Kidney epithelial cell (primary cell): ENCODE results near the gene MLIP. TPM values are rescaled to one million over a fixed set of nuclear protein-coding genes. Genes with fewer than 3 reads are reported as not detected.
"Not testable (repeated sequence)": the region's sequence is repeated elsewhere in the genome, so short reads cannot be mapped to it uniquely, and the experiment has no call there.

Experiments
- DNase-seq: peaks from one replicate; pipeline ENCODE4 v3.0.0-alpha.2; 2010; ENCODE audit warnings: low read depth
- H3K27me3 ChIP-seq: 2 replicates; pipeline ENCODE4 v1.6.0; 2011; ENCODE audit warnings: low read length; ENCODE audit not compliant: control insufficient read depth, insufficient read depth
- H3K36me3 ChIP-seq: 2 replicates; pipeline ENCODE4 v1.5.1; 2011; ENCODE audit warnings: low read length; ENCODE audit not compliant: control insufficient read depth, insufficient read depth
- H3K4me3 ChIP-seq: 2 replicates; pipeline ENCODE4 v1.5.1; 2011; ENCODE audit warnings: low read depth, mild to moderate bottlenecking, control low read depth, low read length
- CTCF ChIP-seq: IDR thresholded peaks from 2 replicates; pipeline ENCODE4 v1.5.1; 2011; ENCODE audit warnings: mild to moderate bottlenecking, moderate library complexity, low read length, control low read depth, inconsistent platforms; ENCODE audit not compliant: insufficient read depth, poor library complexity, severe bottlenecking
- total RNA-seq: library from RNA; depleted of rRNA; stranded (reverse); fragments of >200 nt; gene quantifications from 2 replicates; pipeline ENCODE4 v1.2.3, GENCODE V29; 2015

Gene MLIP
- total RNA-seq, 1 donor from 2014 or later: not detected

GRCh38 chr6:54072635-54073313 lies 38.5 kb upstream of the MLIP start:
- no peak for TF ChIP-seq CTCF
- no peak for DNase-seq
- Histone ChIP-seq H3K36me3 (no peaks in the 10 kb centered on the region), H3K4me3 (no peak overlapping the region), H3K27me3 (no peaks in the 10 kb centered on the region)

- no peak for DNase-seq
- no peak for TF ChIP-seq CTCF
- no peaks in the 10 kb centered on the region for H3K27me3 ChIP-seq
These were observed 37.8 kb upstream of the MLIP start for GRCh38 chr6:54073487-54073886.

GRCh38 chr6:54074109-54074508 lies 37.1 kb upstream of the MLIP start:
- TF ChIP-seq CTCF: no peak
- H3K27me3 ChIP-seq: no peaks in the 10 kb centered on the region
- H3K36me3 ChIP-seq: no peaks in the 10 kb centered on the region
- DNase-seq: no peak
- H3K4me3 ChIP-seq: no peak overlapping the region

More at GRCh38 chr6:54073487-54073886, 37.8 kb upstream of the MLIP start:
- Histone ChIP-seq H3K36me3 (no peaks in the 10 kb centered on the region), H3K4me3 (no peak overlapping the region)

- Histone ChIP-seq H3K4me3 (no peak overlapping the region), H3K27me3 (no peaks in the 10 kb centered on the region), H3K36me3 (no peaks in the 10 kb centered on the region)
- TF ChIP-seq CTCF: no peak
- no peak for DNase-seq
These were observed 36.6 kb upstream of the MLIP start for GRCh38 chr6:54074578-54075195.

- no peaks in the 10 kb centered on the region for H3K27me3 ChIP-seq
- no peak for TF ChIP-seq CTCF
- H3K4me3 ChIP-seq: no peak overlapping the region
- no peak for DNase-seq
- H3K36me3 ChIP-seq: no peaks in the 10 kb centered on the region
These were observed 35.0 kb upstream of the MLIP start for GRCh38 chr6:54076159-54076789.

GRCh38 chr6:54081499-54081898 lies 29.7 kb upstream of the MLIP start:
- not testable (repeated sequence) for H3K36me3 ChIP-seq, DNase-seq, H3K27me3 ChIP-seq, H3K4me3 ChIP-seq
